OCI-LY1 (cell line): ENCODE data around the gene FIS1.
"Not testable (repeated sequence)": the region's sequence is repeated elsewhere in the genome, so short reads cannot be mapped to it uniquely, and the experiment has no call there.

Source experiments
- H2AFZ ChIP-seq: fragments of 200-600 bp; sonication (generic), shearing (Covaris generic); 2 replicates; pipeline ENCODE4 v1.6.0; 2014; ENCODE audit warnings: antibody characterized with exemption, mild to moderate bottlenecking, low read length
- H3F3A ChIP-seq: fragments of 200-600 bp; sonication (generic), shearing (Covaris generic); 2 replicates; pipeline ENCODE4 v1.6.0; 2014; ENCODE audit warnings: mild to moderate bottlenecking, antibody characterized with exemption, low read length, moderate library complexity; ENCODE audit not compliant: insufficient read depth
- H3K27ac ChIP-seq: fragments of 200-600 bp; sonication (generic); 2 replicates; pipeline ENCODE4 v1.5.1; 2014; ENCODE audit warnings: low read length, mixed run types, mild to moderate bottlenecking, low read depth; ENCODE audit not compliant: poor library complexity, severe bottlenecking
- H3K27me3 ChIP-seq: fragments of 200-600 bp; sonication (generic); 2 replicates; pipeline ENCODE4 v1.6.0; 2014; ENCODE audit warnings: antibody characterized with exemption, mild to moderate bottlenecking, low read length, moderate library complexity; ENCODE audit not compliant: insufficient read depth
- H3K36me3 ChIP-seq: fragments of 200-600 bp; sonication (generic); 2 replicates; pipeline ENCODE4 v1.6.1; 2014; ENCODE audit warnings: mild to moderate bottlenecking, antibody characterized with exemption, low read length, moderate library complexity, mixed read lengths; ENCODE audit not compliant: insufficient read depth
- H3K4me1 ChIP-seq: fragments of 200-600 bp; sonication (generic); 2 replicates; pipeline ENCODE4 v1.5.1; 2014; ENCODE audit warnings: mild to moderate bottlenecking, low read length, moderate library complexity; ENCODE audit not compliant: insufficient read depth, severe bottlenecking
- H3K4me2 ChIP-seq: fragments of 200-600 bp; sonication (generic), shearing (Covaris generic); 2 replicates; pipeline ENCODE4 v1.6.1; 2014; ENCODE audit warnings: low read length
- H3K4me3 ChIP-seq: fragments of 200-600 bp; sonication (generic); 2 replicates; pipeline ENCODE4 v1.5.1; 2014; ENCODE audit warnings: low read length, low read depth, mild to moderate bottlenecking, mixed read lengths; ENCODE audit not compliant: poor library complexity, severe bottlenecking
- H3K79me2 ChIP-seq: fragments of 200-600 bp; shearing (Covaris generic); 2 replicates; pipeline ENCODE4 v1.6.1; 2016; ENCODE audit warnings: mixed run types, low read length, mixed read lengths; ENCODE audit not compliant: insufficient read depth
- H3K9ac ChIP-seq: fragments of 200-600 bp; sonication (generic), shearing (Covaris generic); 2 replicates; pipeline ENCODE4 v1.6.1; 2014; ENCODE audit warnings: mild to moderate bottlenecking, low read length, mixed read lengths
- H3K9me2 ChIP-seq: fragments of 200-600 bp; sonication (generic), shearing (Covaris generic); 2 replicates; pipeline ENCODE4 v1.6.1; 2014; ENCODE audit warnings: low read depth, mild to moderate bottlenecking, low read length, mixed read lengths
- H3K9me3 ChIP-seq: fragments of 200-600 bp; shearing (Covaris generic); 2 replicates; pipeline ENCODE4 v1.6.1; 2014; ENCODE audit warnings: low read length, mixed read lengths
- H4K20me1 ChIP-seq: fragments of 200-600 bp; sonication (generic), shearing (Covaris generic); 2 replicates; pipeline ENCODE4 v1.6.0; 2016; ENCODE audit warnings: mild to moderate bottlenecking, low read length; ENCODE audit not compliant: insufficient read depth
- CTCF ChIP-seq: fragments of 200-600 bp; sonication (generic), shearing (Covaris generic); IDR thresholded peaks from 2 replicates; pipeline ENCODE4 v1.5.1; 2017; ENCODE audit warnings: mild to moderate bottlenecking, antibody characterized with exemption, low read length, moderate library complexity, mixed read lengths
- EZH2 ChIP-seq: fragments of 200-600 bp; sonication (generic), shearing (Covaris generic); IDR thresholded peaks from 2 replicates; pipeline ENCODE4 v1.8.0; 2017; ENCODE audit warnings: borderline replicate concordance, mixed run types, mild to moderate bottlenecking, antibody characterized with exemption, low read length, moderate library complexity, mixed read lengths

The FIS1 gene

GRCh38 chr7:101206665-101207042 is 38.2 kb downstream of the FIS1 start:
- no peak overlapping the region for H3K9ac ChIP-seq
- H3K4me2 ChIP-seq: no peak overlapping the region
- no peaks in the 10 kb centered on the region for H3K79me2 ChIP-seq
- H3K4me3 ChIP-seq: no peak overlapping the region
- H3K9me2 ChIP-seq: no peaks in the 10 kb centered on the region
- H3F3A ChIP-seq: no peaks in the 10 kb centered on the region
- no peaks in the 10 kb centered on the region; the same call in 1 of the 2 replicates for H3K27me3 ChIP-seq
- no peaks in the 10 kb centered on the region for H3K36me3 ChIP-seq
- H4K20me1 ChIP-seq: no peaks in the 10 kb centered on the region
- peaks cover 10% of the 10 kb centered on the region for H3K4me1 ChIP-seq
- H2AFZ ChIP-seq: no peak overlapping the region
- H3K9me3 ChIP-seq: no peaks in the 10 kb centered on the region
- no peak overlapping the region for H3K27ac ChIP-seq
- TF ChIP-seq EZH2 (no peak), CTCF (no peak)

GRCh38 chr7:101205901-101206664 is 38.8 kb downstream of the FIS1 start:
- Histone ChIP-seq H3K9me2 (no peaks in the 10 kb centered on the region), H3K79me2 (no peaks in the 10 kb centered on the region), H2AFZ (no peak overlapping the region), H3K36me3 (no peaks in the 10 kb centered on the region), H3F3A (no peaks in the 10 kb centered on the region), H3K4me1 (peaks cover 10% of the 10 kb centered on the region), H3K4me2 (no peak overlapping the region), H3K9ac (no peak overlapping the region), H3K27ac (no peak overlapping the region), H3K9me3 (no peaks in the 10 kb centered on the region), H4K20me1 (no peaks in the 10 kb centered on the region), H3K4me3 (no peak overlapping the region), H3K27me3 (no peaks in the 10 kb centered on the region; the same call in 1 of the 2 replicates)
- TF ChIP-seq CTCF (no peak), EZH2 (no peak)

GRCh38 chr7:101203740-101204738 is 40.8 kb downstream of the FIS1 start:
- H3K4me3 ChIP-seq: peak overlapping the region; percentile 18
- H3K36me3 ChIP-seq, H3K9me2 ChIP-seq, H3K9ac ChIP-seq, H3F3A ChIP-seq, H2AFZ ChIP-seq, H4K20me1 ChIP-seq, H3K27ac ChIP-seq, H3K79me2 ChIP-seq, H3K27me3 ChIP-seq, H3K9me3 ChIP-seq: not testable (repeated sequence)
- peak overlapping the region; percentile 5; the same call in 1 of the 2 replicates for H3K4me2 ChIP-seq
- peaks cover 10% of the 10 kb centered on the region for H3K4me1 ChIP-seq
